ENCODE data around the gene ERICH6B. TPM values are rescaled to one million over a fixed set of nuclear protein-coding genes. Genes with fewer than 3 reads are reported as not detected.

ERICH6B gene
- total and polyA plus RNA-seq, 4 donors: 0.94 TPM; not detected in 3

GRCh38 chr13:45541806-45542205 is 73.7 kb downstream of the ERICH6B start:
- WGBS: 93% methylated on average over 11 of the region's 11 CpGs
- H3K27ac ChIP-seq (ENCODE audit: low read depth in 1 of 2, low read length in 2 of 2): no peak overlapping the region
- no peaks in the 10 kb centered on the region for H3K9me3 ChIP-seq (ENCODE audit: control insufficient read depth in 4 of 4, low read length in 3 of 4)
- H3K4me1 ChIP-seq (ENCODE audit: control insufficient read depth in 4 of 4, insufficient read depth in 4 of 4, low read length in 3 of 4): no peaks in the 10 kb centered on the region
- no peak overlapping the region for H3K4me3 ChIP-seq (ENCODE audit: low read depth in 1 of 3, low read length in 3 of 3)
- DNase-seq (ENCODE audit: low spot score): no peak
- H3K36me3 ChIP-seq (ENCODE audit: control insufficient read depth in 4 of 4, insufficient read depth in 3 of 4, low read depth in 1 of 4, low read length in 3 of 4): no peaks in the 10 kb centered on the region
- H3K9ac ChIP-seq (ENCODE audit: low read depth in 1 of 2, low read length in 2 of 2): no peak overlapping the region
- TF ChIP-seq FOXA2 (IDR thresholded peaks at IDR 0.05) (no peak), EGR1 (IDR thresholded peaks at IDR 0.05; ENCODE audit: low read depth in 2 of 2) (no peak), JUND (IDR thresholded peaks at IDR 0.05) (no peak), MAX (IDR thresholded peaks at IDR 0.05) (no peak), RAD21 (IDR thresholded peaks at IDR 0.05) (no peak), FOXA1 (IDR thresholded peaks at IDR 0.05) (no peak), TAF1 (conservative IDR thresholded peaks at IDR 0.05) (no peak), HNF4A (conservative IDR thresholded peaks at IDR 0.05) (no peak), ZBTB33 (IDR thresholded peaks at IDR 0.05) (no peak), SP1 (IDR thresholded peaks at IDR 0.05) (no peak), YY1 (IDR thresholded peaks at IDR 0.05) (no peak), HNF4G (IDR thresholded peaks at IDR 0.05) (no peak), ATF3 (IDR thresholded peaks at IDR 0.05) (no peak), GABPA (IDR thresholded peaks at IDR 0.05 in 1 of 2, conservative IDR thresholded peaks at IDR 0.05 in 1 of 2) (no peak), REST (IDR thresholded peaks at IDR 0.05) (no peak), CTCF (IDR thresholded peaks at IDR 0.05; ENCODE audit: low read depth, low read length, missing input control) (no peak), RXRA (IDR thresholded peaks at IDR 0.05) (no peak)
- H3K27me3 ChIP-seq (ENCODE audit: control insufficient read depth in 4 of 4, insufficient read depth in 4 of 4, low read length in 3 of 4): no peaks in the 10 kb centered on the region

GRCh38 chr13:45540864-45541263 is 74.7 kb downstream of the ERICH6B start:
- Histone ChIP-seq H3K9ac (ENCODE audit: low read depth in 1 of 2, low read length in 2 of 2) (no peak overlapping the region), H3K4me3 (ENCODE audit: low read depth in 1 of 3, low read length in 3 of 3) (no peak overlapping the region), H3K9me3 (ENCODE audit: control insufficient read depth in 4 of 4, low read length in 3 of 4) (no peaks in the 10 kb centered on the region), H3K27ac (ENCODE audit: low read depth in 1 of 2, low read length in 2 of 2) (no peak overlapping the region), H3K27me3 (ENCODE audit: control insufficient read depth in 4 of 4, insufficient read depth in 4 of 4, low read length in 3 of 4) (no peaks in the 10 kb centered on the region), H3K4me1 (ENCODE audit: control insufficient read depth in 4 of 4, insufficient read depth in 4 of 4, low read length in 3 of 4) (no peaks in the 10 kb centered on the region), H3K36me3 (ENCODE audit: control insufficient read depth in 4 of 4, insufficient read depth in 3 of 4, low read depth in 1 of 4, low read length in 3 of 4) (peaks cover under 1 to 3% (median 2%) of the 10 kb centered on the region in 4 donors)
- 91% methylated on average over 10 of the region's 10 CpGs for WGBS
- no peak for DNase-seq (ENCODE audit: low spot score)
- TF ChIP-seq ZBTB33 (IDR thresholded peaks at IDR 0.05) (no peak), REST (IDR thresholded peaks at IDR 0.05) (no peak), HNF4G (IDR thresholded peaks at IDR 0.05) (no peak), YY1 (IDR thresholded peaks at IDR 0.05) (no peak), MAX (IDR thresholded peaks at IDR 0.05) (no peak), EGR1 (IDR thresholded peaks at IDR 0.05; ENCODE audit: low read depth in 2 of 2) (no peak), JUND (IDR thresholded peaks at IDR 0.05) (no peak)
